SU-DHL-6 (cell line): ENCODE results near the gene POFUT1.

Experiments
- H2AFZ ChIP-seq: fragments of 200-600 bp; sonication (generic); 2 replicates; pipeline ENCODE4 v1.6.1; 2014; ENCODE audit warnings: low read depth, mild to moderate bottlenecking, moderate library complexity, mixed read lengths, antibody characterized with exemption, low read length; ENCODE audit not compliant: severe bottlenecking
- H3F3A ChIP-seq: fragments of 200-600 bp; shearing (Covaris generic); 2 replicates; pipeline ENCODE4 v1.6.0; 2016; ENCODE audit warnings: antibody characterized with exemption, mild to moderate bottlenecking; ENCODE audit not compliant: insufficient read depth
- H3K27ac ChIP-seq: fragments of 200-600 bp; sonication (generic); 2 replicates; pipeline ENCODE4 v1.5.1; 2016; ENCODE audit warnings: low read depth, mild to moderate bottlenecking, low read length, moderate library complexity, mixed read lengths
- H3K27me3 ChIP-seq: fragments of 200-600 bp; sonication (generic), shearing (Covaris generic); 2 replicates; pipeline ENCODE4 v1.6.0; 2014; ENCODE audit warnings: mild to moderate bottlenecking, low read length
- H3K36me3 ChIP-seq: fragments of 200-600 bp; sonication (generic); 2 replicates; pipeline ENCODE4 v1.6.1; 2014; ENCODE audit warnings: mild to moderate bottlenecking, low read length, mixed read lengths
- H3K4me2 ChIP-seq: fragments of 300-600, 200-600 bp; shearing (Covaris generic), sonication (generic); 2 replicates; pipeline ENCODE4 v1.6.0; 2014; ENCODE audit warnings: low read length, low read depth, mild to moderate bottlenecking; ENCODE audit not compliant: poor library complexity, severe bottlenecking
- H3K4me3 ChIP-seq: fragments of 200-600 bp; sonication (generic); 2 replicates; pipeline ENCODE4 v1.5.1; 2014; ENCODE audit warnings: antibody characterized with exemption, low read length, mild to moderate bottlenecking, mixed read lengths; ENCODE audit not compliant: insufficient read depth, poor library complexity, severe bottlenecking
- H3K79me2 ChIP-seq: fragments of 200-600 bp; sonication (generic); 2 replicates; pipeline ENCODE4 v1.6.1; 2014; ENCODE audit warnings: mild to moderate bottlenecking, low read length, moderate library complexity; ENCODE audit not compliant: insufficient read depth
- H3K9ac ChIP-seq: fragments of 200-600 bp; sonication (generic); 2 replicates; pipeline ENCODE4 v1.7.0; 2014; ENCODE audit warnings: mild to moderate bottlenecking, low read length
- H3K9me2 ChIP-seq: fragments of 200-600 bp; sonication (generic); replicated peaks from 2 replicates; pipeline ENCODE4 v1.6.1; 2014; ENCODE audit warnings: low read length; ENCODE audit not compliant: insufficient read depth
- H3K9me3 ChIP-seq: fragments of 200-600 bp; sonication (generic); 2 replicates; pipeline ENCODE4 v1.6.1; 2014; ENCODE audit warnings: low read length, mixed read lengths; ENCODE audit not compliant: insufficient read depth
- H4K20me1 ChIP-seq: fragments of 200-600 bp; sonication (generic); 2 replicates; pipeline ENCODE4 v1.6.1; 2014; ENCODE audit warnings: low read depth, mild to moderate bottlenecking, antibody characterized with exemption, low read length, moderate library complexity, mixed read lengths
- EZH2phosphoT487 ChIP-seq: fragments of 200-600 bp; sonication (generic), shearing (Covaris generic); conservative IDR thresholded peaks from 2 replicates; pipeline ENCODE4 v1.6.1; 2018; ENCODE audit warnings: mild to moderate bottlenecking, antibody characterized with exemption, low read length, moderate library complexity, mixed read lengths
- TF ChIP-seq, protein P1 (sequence below): fragments of 200-600 bp; sonication (generic); IDR thresholded peaks from one replicate; pipeline ENCODE4 v1.5.1; 2017; ENCODE audit warnings: antibody characterized with exemption, mild to moderate bottlenecking, low read length, moderate library complexity; ENCODE audit not compliant: insufficient read depth, poor library complexity, severe bottlenecking

POFUT1 gene

DNA sequence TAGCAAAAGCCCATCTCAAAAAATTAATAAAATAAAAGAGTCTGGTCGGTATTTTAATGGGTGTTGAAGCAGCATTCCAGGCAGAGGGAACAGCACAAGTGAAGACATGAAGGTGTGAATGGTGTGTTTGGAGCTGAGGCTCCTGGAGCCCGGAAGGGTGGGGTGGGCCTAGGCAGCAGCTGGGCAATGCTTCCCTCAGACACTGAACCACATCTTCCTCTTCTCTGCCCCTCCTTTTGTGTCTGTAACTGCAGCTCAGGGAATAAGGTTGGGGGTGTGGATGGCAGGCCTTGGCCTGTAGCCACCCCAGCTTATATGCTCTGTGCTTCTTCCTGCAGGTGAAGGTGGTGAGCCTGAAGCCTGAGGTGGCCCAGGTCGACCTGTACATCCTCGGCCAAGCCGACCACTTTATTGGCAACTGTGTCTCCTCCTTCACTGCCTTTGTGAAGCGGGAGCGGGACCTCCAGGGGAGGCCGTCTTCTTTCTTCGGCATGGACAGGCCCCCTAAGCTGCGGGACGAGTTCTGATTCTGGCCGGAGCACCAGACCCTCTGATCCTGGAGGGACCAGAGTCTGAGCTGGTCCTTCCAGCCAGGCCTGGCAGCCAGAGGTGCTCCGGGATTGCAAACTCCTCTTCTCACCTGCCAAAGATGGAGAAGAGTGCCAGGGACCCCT lies 26.6 kb downstream of the POFUT1 start:
- H3F3A ChIP-seq: peaks cover 3% of the 10 kb centered on the region; the same call in 1 of the 2 replicates
- no peaks in the 10 kb centered on the region for H3K36me3 ChIP-seq
- no peak overlapping the region for H3K27ac ChIP-seq
- H3K9me3 ChIP-seq: no peaks in the 10 kb centered on the region
- H2AFZ ChIP-seq: no peak overlapping the region
- TF ChIP-seq, protein P1, sequence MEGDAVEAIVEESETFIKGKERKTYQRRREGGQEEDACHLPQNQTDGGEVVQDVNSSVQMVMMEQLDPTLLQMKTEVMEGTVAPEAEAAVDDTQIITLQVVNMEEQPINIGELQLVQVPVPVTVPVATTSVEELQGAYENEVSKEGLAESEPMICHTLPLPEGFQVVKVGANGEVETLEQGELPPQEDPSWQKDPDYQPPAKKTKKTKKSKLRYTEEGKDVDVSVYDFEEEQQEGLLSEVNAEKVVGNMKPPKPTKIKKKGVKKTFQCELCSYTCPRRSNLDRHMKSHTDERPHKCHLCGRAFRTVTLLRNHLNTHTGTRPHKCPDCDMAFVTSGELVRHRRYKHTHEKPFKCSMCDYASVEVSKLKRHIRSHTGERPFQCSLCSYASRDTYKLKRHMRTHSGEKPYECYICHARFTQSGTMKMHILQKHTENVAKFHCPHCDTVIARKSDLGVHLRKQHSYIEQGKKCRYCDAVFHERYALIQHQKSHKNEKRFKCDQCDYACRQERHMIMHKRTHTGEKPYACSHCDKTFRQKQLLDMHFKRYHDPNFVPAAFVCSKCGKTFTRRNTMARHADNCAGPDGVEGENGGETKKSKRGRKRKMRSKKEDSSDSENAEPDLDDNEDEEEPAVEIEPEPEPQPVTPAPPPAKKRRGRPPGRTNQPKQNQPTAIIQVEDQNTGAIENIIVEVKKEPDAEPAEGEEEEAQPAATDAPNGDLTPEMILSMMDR: no peak
- TF ChIP-seq EZH2phosphoT487: no peak
- H3K9ac ChIP-seq: no peak overlapping the region
- no peak overlapping the region for H3K4me2 ChIP-seq
- H3K79me2 ChIP-seq: no peaks in the 10 kb centered on the region
- H3K9me2 ChIP-seq: no peaks in the 10 kb centered on the region
- H3K4me3 ChIP-seq: no peak overlapping the region
- no peaks in the 10 kb centered on the region for H3K27me3 ChIP-seq
- no peaks in the 10 kb centered on the region for H4K20me1 ChIP-seq

DNA sequence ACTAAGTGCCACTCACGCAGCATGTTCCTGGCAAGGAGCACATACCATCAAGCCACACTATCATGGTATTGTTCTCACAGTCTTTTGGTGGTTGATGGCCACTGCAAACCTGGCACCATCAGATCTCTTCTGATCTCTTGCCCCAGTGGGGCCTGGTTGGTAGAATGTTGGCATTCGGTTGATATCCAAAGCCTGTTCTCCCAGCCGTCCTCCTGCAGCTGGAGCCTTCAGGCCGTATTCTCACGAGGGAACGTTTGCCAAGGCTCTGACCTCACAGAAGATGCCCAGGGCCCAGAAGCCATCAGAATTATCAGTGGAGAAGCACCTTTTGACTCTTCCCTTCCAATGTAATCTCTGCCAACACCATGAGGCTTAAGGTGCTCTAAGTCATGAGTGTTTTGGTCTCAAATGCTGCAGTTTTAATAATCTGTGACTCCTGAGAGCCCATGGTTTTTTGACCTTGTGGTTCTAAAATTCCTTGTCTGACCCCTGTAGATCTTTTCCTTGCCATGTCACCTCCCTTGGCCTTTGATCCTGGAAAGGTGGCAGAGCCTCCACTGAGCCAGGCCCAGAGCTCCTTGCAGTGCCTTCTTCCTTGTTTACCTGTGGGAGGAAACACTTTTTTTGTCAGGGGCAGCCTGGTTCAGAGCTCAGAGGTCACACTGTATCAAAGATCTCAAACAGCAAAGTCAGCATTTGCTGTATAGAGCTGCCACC lies 27.8 kb downstream of the POFUT1 start:
- Histone ChIP-seq H3K9me3 (no peaks in the 10 kb centered on the region), H2AFZ (no peak overlapping the region), H3K9me2 (no peaks in the 10 kb centered on the region), H3K27me3 (no peaks in the 10 kb centered on the region), H3K27ac (no peak overlapping the region), H3K4me2 (no peak overlapping the region), H4K20me1 (no peaks in the 10 kb centered on the region), H3K79me2 (no peaks in the 10 kb centered on the region), H3F3A (peaks cover 3% of the 10 kb centered on the region; the same call in 1 of the 2 replicates), H3K36me3 (no peaks in the 10 kb centered on the region), H3K4me3 (no peak overlapping the region), H3K9ac (no peak overlapping the region)
- TF ChIP-seq, protein P1: no peak
- TF ChIP-seq EZH2phosphoT487: no peak

DNA sequence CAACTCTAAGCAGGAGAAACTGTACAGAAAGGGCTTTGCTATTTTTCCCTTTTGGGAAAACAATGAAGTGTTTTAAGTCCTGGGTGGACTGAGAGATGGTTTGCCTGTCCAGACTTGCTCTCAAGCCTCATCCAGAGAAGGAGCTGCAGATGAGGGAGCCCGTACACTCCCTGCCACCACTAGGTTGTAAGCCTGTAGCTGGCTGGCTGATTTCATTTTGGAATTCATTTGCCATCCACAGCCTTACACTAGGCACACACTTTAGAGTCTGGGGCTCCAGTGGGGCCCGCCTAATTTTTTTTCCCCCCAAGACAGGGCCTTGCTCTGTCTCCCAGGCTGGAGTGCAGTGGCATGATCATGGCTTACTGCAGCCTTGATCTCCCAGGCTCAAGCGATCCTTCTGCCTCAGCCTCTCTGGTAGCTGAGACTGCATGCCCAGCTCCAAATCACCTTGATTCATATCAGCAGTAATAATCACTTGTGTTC lies 28.4 kb downstream of the POFUT1 start:
- Histone ChIP-seq H2AFZ (no peak overlapping the region), H3K4me2 (no peak overlapping the region), H3K36me3 (no peaks in the 10 kb centered on the region), H3K79me2 (no peaks in the 10 kb centered on the region), H3K27ac (no peak overlapping the region), H3K27me3 (no peaks in the 10 kb centered on the region), H3K4me3 (no peak overlapping the region), H4K20me1 (no peaks in the 10 kb centered on the region), H3K9ac (no peak overlapping the region), H3F3A (peaks cover 3% of the 10 kb centered on the region; the same call in 1 of the 2 replicates), H3K9me3 (no peaks in the 10 kb centered on the region), H3K9me2 (no peaks in the 10 kb centered on the region)
- no peak for TF ChIP-seq EZH2phosphoT487

DNA sequence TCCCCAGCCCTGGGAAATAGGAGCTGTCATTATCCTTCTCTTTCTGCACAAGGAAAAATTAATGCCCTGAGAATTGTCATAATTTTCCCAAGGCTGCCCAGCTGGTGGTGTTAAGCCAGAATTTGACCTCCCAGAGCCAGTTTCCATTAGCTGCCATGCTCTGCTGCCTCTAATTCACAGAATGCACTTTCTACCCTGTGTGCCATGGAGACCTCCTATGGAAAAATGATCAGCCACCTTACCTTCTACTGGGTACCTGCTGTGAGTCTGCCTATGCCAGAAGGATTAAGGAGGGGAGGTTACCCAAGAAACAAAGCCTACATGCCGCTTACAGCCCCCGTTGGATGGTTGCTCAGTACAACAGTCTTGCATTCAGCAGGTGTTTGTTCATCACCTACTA lies 29.1 kb downstream of the POFUT1 start:
- Histone ChIP-seq H3K79me2 (no peaks in the 10 kb centered on the region), H3K9me3 (no peaks in the 10 kb centered on the region), H3K4me3 (no peak overlapping the region), H3K9me2 (no peaks in the 10 kb centered on the region), H3K36me3 (no peaks in the 10 kb centered on the region), H3K27me3 (no peaks in the 10 kb centered on the region), H3K27ac (no peak overlapping the region), H3K9ac (no peak overlapping the region), H3K4me2 (no peak overlapping the region), H2AFZ (no peak overlapping the region), H4K20me1 (no peaks in the 10 kb centered on the region), H3F3A (no peaks in the 10 kb centered on the region; the same call in 1 of the 2 replicates)
- TF ChIP-seq, protein P1: no peak
- no peak for TF ChIP-seq EZH2phosphoT487
